NCI-H82 (cell line): ENCODE measurements around the gene LRRC47.
A peak's percentile ranks its signal among the peaks of the same experiment; 100 is the strongest.

Source experiments
- DNase-seq: peaks from one replicate; lab custom pipeline; 2025; lab: John Stamatoyannopoulos, UW

Gene LRRC47

DNA sequence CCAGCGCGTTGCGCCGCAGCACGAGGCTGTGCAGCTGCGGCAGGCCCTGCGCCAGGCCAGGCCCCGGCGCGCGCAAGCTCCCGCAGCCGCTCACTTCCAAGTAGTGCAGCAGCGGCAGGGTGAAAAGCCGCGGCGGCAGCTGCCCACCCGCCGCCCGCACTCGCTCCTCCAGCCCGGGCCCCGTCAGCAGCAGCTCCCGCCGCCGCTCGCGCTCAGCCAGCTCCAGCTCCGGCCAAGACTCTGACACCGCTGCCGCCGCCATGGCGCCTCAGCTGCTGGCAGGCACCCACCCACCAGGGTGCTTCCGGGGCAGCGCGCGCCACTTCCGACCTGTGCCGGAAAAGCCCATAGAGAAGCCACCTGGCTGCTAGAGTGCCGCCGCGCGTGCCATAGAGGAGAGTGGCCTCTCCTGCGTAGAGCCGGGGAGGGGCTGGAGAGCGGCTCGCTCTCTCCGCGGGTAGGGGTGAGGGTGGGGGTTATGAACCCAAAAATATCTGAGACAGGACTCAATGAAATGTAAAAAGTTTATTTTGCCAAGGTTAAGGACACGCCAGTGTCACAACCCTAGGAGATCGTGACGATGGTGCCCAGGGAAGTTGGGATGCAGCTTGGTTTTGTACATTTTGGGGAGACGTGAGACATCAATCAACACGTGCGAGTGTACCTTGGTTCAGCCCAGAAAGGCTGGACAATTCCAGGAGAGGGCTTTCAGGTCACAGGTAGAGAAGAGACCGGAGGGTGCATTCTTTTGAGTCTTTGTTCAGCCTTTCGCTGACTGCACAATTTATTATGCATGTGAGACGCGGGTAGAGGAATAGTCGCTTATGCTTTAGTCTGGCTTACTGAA is at the start of gene LRRC47:
LRRC47 (minus strand) TSS at position 284 of the 847 bp plus-strand sequence; CDS start at position 262, 22 bp downstream.
- peak; percentile 96 for DNase-seq

DNA sequence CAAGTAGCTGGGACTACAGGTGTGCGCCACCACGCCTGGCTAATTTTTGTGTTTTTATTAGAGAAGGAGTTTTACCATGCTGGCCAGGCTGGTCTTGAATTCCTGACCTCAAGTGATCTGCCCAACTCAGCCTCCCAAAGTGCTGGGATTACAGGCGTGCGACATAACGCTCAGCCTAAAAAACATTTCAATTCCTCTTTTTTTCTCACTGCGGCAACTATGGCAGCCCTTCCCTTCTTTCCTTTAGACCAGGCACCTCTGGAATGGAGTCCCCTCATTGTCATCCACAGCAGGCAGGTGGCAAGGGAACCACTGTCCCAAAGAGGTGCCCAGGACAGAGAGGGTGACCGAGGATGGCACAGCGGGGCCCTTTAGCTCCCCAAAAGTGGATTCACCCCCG is 46.6 kb upstream of the LRRC47 start:
- DNase-seq = no peak

DNA sequence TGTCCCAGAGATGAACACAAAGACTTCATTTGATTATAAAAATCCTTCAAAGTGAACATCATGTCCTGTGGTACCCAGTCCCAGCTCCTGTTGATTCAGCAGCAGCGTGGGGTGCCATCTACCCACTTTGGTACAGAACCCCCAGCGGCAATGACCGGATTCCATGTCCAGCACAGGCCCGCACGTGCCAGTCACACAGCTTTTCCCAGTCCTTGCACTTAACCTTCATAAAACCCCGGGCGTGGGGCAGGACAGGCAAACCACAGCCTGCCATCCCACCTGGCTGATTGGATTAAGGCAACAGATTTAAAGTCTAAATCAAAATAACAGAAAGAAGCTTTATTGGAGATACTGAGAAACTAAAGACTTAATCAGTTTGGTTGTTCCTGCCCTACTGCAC is 45.2 kb upstream of the LRRC47 start:
- DNase-seq = peak; percentile 86

DNA sequence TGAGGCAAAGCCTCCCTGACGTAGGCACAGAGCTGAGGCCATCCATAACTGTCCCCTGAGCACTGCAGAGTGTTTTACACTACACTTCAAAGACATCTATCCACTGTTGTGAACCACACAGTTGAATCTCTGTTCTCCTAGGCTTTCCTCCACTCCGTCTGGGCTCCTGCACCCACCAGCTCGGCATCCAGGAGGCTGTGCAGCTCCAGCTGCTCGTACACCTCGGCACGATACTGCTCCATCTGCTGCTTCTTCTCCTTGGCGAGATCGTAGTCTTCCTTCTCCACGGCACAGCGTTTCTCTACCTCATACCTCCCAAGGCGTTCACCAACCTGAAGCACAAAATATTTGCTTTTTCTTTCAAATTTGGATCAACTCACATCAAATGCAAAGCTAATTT is 42.5 kb upstream of the LRRC47 start:
- DNase-seq = no peak

DNA sequence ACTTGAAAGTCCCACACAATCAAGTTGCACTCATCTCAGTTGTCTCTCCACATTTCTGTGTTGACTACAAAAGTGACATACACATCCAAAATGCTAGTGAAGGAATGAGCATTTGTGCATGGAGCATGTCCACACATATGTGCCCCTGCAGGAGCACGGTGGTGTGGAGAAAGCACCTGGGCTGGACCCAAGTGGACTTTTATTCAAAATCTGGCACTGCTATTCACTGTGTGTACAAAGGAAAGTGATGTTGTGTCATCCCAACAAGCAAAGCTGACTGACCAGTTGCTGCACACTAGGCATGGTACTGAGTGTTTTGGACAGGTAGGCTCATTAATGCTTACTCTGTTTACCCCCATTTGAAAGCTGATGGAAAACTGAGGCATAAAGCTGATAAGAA is 41.4 kb upstream of the LRRC47 start:
- no peak for DNase-seq

DNA sequence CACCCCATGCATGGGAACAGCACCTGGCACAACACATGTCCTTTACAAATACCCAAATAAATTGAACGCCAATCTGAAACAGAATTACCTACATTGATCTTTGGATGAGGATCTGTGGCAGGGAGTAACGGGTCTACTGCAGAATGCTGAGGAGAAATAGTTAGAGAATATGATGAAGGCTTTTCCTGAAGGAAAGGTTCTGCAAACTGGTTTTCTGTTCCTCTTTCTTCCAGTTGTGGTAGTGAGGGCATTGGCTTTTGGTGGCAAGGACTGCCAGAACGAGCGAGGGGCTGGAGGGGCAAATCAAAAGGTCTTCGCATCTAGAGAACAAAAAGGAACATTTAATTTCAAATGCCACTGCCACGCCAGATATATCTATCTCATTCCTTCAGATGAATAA is 40.9 kb upstream of the LRRC47 start:
- DNase-seq = no peak

DNA sequence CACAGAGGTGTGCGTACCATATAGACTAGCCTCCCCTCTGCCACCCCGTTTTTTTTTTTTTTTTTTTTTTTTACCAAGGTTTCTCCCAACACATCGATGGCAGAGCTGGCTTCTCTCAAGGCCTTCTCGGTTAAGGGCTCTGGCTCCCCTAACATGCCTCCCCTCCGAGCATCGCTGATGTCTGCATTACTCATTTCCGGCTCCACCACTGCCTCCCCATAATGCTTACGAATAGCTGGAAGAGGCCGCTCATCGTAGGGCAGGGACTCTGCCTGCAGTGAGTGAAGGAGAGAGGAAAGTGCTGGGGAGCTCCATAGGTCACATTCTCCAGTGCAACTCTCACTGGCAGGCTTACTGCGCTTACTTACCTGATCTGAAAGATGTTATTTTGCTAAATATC is 40.1 kb upstream of the LRRC47 start:
- no peak for DNase-seq

DNA sequence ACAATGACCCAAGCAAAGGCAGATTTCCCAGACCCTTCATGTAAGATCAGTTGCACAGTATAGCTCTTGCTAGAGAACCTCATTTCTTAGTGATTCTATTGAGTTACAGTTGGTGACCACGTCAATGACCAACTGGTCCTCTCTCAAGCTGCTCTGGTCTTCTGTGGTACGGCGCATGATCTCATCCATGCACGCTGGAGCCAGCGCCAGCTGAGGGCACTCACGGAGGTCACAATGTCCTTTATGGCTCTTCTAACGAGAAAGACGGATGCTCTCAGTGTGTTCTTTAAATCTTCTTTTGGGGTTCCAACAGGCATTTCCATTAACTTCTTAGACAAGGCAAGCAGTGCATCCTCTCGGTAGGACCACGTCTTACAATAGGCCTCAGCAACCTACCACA is 38.4 kb upstream of the LRRC47 start:
- DNase-seq = no peak

DNA sequence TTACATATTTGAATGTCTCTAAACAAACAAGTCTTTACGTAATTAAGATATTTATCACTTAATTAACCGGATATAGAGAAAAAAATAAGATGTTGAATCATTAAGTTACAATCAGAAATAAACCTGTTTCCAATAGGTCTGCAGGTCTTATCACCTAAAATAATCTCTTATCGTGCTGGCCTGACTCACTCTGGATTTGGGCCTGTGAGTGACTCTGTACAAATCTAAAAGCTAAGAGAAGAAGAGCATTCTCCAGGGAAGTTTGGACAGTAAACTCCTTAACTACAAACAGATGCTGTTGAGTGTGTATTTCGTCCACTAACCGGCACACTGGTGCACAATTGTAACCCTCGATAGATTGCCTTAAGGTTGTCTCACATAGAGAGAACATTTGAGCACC is 35.4 kb upstream of the LRRC47 start:
- DNase-seq = no peak

DNA sequence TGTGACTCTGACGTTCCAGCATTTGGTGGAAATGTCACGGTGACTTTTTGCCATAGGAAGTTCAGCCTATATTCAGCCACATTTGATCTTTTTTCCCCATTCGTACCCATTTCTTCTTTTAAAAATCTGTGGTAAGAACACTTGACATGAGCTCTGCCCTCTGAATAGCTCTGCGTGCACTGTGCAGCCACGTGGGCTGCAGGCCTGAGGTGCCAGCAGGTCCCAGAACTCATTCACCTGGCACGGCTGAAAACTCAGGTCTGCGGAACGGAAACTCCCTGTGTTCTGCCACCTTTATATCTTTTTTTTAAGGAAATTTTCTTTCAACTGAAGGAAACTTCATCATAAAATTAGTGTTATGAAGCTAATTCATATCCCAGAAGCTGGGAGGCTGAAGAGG is 32.1 kb upstream of the LRRC47 start:
- no peak for DNase-seq

DNA sequence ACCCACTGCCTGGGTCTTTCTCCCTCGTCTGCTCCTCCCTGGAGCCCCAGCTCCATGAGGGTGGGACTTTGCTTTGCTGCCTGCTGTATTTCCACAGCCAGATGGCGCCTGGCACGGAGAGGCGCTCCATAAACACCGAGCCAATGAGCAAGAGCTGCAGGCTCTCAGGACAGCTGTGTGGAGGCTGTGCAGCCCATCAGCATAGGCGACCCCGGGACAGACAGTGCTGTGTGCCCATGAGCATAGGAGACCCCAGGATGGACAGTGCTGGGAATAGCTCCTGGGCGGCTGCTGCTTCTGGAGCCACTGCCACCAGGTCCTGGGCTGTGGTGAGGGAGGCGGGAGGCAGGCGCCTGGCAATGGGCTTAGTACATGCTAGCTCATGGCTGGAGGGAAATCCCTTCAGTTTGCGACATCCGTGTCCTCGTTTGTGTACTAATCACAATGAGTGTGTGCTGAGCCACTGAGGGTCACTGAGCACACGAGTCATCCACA is 31.6 kb upstream of the LRRC47 start:
- peak; percentile 66 for DNase-seq

DNA sequence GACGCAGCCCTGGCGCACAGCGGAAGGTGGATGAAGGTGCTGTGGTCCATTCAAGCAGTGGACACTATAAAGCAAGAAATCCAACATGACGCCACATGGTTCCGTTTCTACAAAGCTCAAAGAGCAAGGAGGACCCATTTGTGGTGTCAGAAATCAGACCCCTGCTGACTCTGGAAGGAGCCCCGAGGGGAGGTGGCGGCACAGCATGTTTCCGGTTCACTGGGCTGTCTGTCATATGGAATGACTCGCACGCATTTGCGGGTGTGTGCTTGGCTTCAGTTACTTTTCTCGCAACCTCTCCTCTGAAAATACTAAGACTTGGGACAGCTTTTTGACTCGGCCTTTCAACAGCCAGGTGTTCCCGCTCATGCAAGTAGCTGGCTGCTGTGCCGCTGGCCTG is 29.1 kb upstream of the LRRC47 start:
- no peak for DNase-seq

DNA sequence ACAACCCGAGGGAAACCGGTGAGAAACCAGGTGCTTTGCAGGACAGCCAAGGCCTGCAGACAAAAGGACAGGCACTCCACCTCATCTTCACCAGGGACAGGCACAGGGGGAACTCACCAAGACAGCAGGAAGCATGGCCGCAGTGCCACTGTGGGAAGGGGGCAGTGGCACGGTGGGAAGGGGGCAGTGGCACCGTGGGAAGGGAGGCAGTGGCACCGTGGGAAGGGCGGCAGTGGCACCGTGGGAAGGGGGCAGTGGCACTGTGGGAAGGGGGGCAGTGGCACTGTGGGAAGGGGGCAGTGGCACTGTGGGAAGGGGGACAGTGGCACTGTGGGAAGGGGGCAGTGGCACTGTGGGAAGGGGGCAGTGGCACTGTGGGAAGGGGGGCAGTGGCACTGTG is 28.4 kb upstream of the LRRC47 start:
- no peak for DNase-seq

DNA sequence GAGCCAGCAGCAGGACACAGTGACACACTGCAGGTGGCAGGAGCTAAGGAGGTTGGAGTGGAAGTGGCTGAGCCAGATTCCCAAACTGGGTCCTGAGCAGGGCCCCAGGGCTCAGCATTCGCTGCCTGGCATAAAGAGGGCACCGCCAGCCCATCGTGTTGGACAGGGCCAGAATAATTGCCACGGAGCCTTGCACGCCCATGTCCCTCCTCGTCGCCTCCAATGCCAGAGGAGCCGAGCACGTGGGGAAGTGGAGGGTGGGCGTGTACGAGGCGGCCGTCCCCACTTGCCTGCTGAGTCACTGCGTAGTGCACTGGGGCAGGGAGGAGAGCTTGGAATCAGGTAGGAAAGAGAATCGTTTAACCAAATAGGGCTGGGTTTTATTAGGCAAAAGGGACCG is 26.1 kb upstream of the LRRC47 start:
- no peak for DNase-seq

DNA sequence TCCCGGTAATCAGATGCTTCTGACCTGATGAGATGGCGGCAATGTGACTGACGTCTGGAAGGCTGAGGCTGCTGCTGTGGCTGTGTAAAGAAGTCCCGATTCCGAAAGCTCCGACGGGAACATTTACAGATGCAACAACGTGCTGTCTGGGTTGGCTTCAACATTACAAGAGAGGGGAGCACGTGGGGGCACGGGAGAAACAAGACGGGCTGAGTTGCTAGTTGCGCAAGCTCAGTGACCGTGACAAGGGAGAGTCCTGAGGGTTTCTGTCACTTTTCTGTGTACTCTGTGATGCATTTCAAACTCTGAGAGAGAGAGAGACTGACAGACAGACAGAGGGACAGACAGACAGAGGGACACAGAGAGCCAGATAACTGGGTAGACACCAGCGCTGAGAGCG is 25.6 kb upstream of the LRRC47 start:
- no peak for DNase-seq

DNA sequence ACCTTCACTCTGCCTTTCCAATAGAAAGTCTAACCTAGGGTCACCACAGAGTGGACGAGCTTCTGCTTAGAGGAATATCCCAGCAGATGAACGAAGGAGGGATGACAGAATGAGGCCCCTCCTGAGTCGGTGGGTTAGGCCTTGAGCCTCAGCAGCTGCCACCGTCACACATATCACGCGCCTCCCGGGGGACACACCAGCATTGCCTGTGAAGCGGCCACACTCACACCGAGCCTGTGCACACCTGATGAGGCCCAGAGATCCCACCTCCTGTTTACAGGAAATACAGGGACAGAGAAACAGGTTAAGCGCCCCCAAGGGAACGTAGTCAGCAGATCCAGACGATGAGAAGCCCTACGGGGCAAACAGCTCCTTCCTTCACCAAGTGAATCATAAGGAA is 25.1 kb upstream of the LRRC47 start:
- peak; percentile 72 for DNase-seq

DNA sequence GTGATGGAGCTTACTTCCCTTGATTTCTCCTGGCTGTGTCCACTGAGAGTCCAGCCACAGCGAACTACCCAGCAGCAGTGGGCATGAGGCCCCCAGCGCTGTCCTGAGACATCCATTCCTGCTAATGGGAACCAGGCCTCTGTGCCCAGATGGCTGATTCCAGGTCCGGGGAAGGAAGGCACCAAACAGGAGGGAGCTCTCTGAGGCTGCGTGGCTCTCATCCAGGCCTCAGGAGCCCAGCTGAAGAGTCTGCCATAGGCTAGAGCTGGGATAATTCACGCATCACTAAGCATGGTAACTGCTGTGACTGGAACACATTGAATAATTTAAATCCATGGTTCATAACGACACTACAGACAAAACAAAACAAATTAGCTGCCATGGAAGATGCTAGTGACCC is 24.7 kb upstream of the LRRC47 start:
- DNase-seq = peak; percentile 79

DNA sequence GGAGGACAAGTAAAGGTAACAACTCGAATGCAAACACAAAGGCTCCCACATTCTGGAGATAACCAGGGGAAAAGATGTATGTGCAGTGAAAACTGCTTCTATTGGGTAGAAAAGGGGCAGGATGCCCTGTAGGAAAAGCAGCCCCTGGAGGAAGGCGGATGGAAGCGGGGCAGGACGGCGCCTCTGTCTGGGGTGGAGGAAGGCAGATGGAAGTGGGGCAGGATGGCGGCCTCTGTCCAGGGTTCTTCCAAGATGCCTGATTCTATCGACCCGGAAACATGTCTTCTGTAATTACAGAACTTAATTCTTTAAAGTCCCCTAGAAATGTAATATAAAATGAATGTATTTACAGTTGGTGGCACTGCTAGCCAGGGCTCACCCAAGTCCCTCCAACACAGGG is 24.0 kb upstream of the LRRC47 start:
- DNase-seq = no peak

DNA sequence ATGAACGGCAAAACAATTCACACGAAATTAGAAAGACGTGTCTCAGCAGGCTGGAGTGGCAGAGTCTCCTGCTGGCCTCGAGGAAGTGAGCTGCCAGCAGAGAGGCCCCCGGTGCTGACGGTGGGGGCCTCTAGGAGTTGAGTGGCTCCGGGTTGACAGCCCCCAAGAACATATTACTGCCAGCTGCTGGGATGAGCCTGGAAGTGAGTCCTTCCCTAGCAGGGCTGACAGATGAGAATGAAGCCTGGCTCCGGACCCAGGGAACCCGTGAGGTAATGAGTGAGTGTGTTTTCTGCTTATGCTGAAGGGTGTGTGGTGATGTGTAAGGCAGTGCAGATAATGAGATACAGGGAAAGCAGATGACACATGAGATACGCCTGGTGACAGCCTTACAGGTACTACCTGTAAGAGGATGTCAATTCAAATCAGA is 23.5 kb upstream of the LRRC47 start:
- DNase-seq = no peak

DNA sequence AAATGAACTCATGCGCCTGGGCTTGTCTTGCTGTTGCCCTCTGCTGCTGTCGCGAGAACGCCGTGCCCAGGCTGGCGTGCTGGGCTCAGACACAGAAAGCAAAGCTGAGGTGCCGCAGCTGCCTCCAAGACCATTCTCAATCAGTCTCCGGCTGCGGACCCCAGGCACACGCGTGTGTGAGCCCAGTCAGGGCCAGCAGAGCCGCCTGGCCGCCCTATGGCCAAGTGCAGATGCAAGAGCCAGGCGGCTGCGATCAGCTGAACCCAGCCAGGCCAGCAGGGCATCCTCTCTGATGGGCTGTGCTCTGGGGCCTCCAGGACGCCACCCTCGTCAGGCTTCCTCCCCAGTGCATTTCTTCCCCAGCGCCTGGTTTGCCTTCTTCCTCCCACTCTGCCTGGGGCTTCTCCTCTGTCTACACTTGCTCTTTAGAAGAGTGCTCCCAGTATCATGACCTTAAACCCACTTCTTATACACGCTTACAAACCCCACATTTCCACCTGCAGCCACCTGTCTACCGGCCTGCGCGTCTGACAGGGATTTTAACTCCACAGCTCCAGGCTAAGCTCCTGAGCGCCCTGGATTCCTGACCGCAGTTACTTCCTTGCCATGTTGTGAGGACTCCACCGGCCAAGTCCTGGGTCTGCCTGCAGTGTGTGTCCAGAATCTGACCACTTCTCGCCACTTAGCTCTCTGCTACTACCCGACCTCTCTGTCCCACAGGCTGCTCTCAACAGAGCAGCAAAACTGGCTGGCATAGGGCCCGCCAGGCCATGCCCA is 21.7 kb upstream of the LRRC47 start:
- DNase-seq = no peak

DNA sequence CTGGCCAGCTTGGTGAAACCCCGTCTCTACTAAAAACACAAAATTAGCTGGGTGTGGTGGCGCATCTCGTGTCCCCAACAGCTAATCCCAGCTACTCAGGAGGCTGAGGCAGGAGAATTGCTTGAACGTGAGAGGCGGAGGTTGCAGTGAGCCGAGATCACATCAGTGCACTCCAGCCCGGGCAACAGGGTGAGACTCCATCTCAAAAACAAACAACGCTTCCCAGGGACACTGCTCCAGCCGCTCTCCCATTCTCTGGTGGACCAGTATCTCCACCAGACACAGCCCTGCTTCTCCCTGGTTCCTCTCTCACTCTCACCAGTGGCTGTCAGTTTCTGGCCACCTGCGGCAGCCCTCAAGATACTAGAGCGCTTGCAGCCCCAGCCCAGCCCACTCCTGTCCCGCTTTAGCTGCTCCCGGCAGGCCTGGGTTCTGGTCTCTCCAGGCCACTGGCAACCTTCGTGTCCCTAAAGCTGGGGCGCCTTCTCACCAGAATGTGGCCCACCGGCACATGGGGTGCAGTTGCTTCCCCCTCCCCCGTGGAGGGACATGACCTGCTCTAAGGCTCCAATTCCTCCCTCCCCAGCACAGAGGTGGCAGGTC is 20.9 kb upstream of the LRRC47 start:
- DNase-seq = no peak

DNA sequence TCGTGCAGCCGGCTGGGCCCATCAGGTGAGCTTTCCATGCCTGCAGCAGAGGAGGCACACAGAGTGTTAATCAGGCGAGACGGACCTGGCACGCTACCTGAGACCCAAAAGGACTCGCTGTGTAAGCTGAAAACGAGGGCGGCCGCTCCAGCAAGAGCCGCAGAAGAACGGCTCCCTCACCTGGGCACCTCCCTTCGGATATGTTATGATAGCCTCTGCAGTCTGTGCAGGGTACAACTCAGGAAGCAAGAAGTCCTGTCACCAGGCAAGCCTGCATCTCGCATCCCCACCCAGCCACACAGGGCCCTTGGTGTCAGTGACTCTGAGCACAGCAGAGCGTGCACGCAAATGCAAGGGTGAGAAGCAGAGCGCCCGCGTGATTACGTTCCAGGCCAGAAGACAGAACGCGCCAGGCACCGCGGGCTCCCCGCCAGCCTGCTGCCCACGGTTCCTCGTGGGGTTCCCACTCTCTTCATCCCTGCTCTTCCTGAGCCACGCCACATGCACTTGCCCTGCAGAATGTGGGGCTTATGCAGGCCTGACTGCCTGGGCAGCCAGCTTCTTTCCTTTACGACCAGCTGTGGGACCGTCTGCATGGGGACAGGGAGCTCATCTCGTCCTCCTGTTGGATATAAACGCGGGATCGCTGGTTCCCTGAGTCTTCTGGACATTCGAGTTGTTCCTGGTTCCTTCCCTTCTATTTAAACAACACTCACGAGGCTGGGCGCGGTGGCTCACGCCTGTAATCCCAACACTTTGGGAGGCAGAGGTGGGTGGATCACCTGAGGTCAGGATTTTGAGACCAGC is 20.2 kb upstream of the LRRC47 start:
- no peak for DNase-seq
